Endothelial cell of hepatic sinusoid (primary cell): ENCODE data around the gene TLR5.

Source experiments
- in situ Hi-C: cut with HindIII; loops from 2 replicates; pipeline ENCODE4 v1.10.0; 2017; ENCODE audit warnings: low sequenced_read_pairs

TLR5 gene

GRCh38 chr1:223114871-223115270, 28.2 kb downstream of the TLR5 start:
- in situ Hi-C loops = no loop called here

- in situ Hi-C loops = no loop called here
Measured at GRCh38 chr1:223110952-223111351, 32.1 kb downstream of the TLR5 start.

GRCh38 chr1:223109581-223110026, 33.4 kb downstream of the TLR5 start:
- in situ Hi-C loops = no loop called here

- in situ Hi-C loops = no loop called here
Measured at GRCh38 chr1:223106856-223107255, 36.2 kb downstream of the TLR5 start.

- in situ Hi-C loops = no loop called here
Measured at GRCh38 chr1:223105568-223105967, 37.5 kb downstream of the TLR5 start.

- in situ Hi-C loops = no loop called here
Measured at GRCh38 chr1:223102797-223103533, 40.1 kb downstream of the TLR5 start.

GRCh38 chr1:223097713-223098112, 45.3 kb downstream of the TLR5 start:
- in situ Hi-C loops = no loop called here

GRCh38 chr1:223095870-223096269, 47.2 kb downstream of the TLR5 start:
- in situ Hi-C loops = no loop called here

GRCh38 chr1:223091896-223092295, 51.2 kb downstream of the TLR5 start:
- in situ Hi-C loops = loop anchor here (5.0 kb wide), 1 partner anchor 85 kb away; no protein-coding TSS in a partner anchor

- in situ Hi-C loops = no loop called here
Measured at GRCh38 chr1:223089250-223089649, 53.8 kb downstream of the TLR5 start.

- in situ Hi-C loops = no loop called here
Measured at GRCh38 chr1:223088713-223089240, 54.3 kb downstream of the TLR5 start.

- in situ Hi-C loops = no loop called here
Measured at GRCh38 chr1:223087291-223088255, 55.5 kb downstream of the TLR5 start.

GRCh38 chr1:223084464-223084866, 58.6 kb downstream of the TLR5 start:
- in situ Hi-C loops = no loop called here

- in situ Hi-C loops = no loop called here
Measured at GRCh38 chr1:223083831-223084230, 59.2 kb downstream of the TLR5 start.

- in situ Hi-C loops = no loop called here
Measured at GRCh38 chr1:223082914-223083313, 60.1 kb downstream of the TLR5 start.

GRCh38 chr1:223081181-223081994, 61.7 kb downstream of the TLR5 start:
- in situ Hi-C loops = no loop called here

GRCh38 chr1:223079498-223079897, 63.5 kb downstream of the TLR5 start:
- in situ Hi-C loops = loop anchor here (5.0 kb wide), 1 partner anchor 292 kb away; no protein-coding TSS in a partner anchor

GRCh38 chr1:223077247-223077833, 65.7 kb downstream of the TLR5 start:
- in situ Hi-C loops = loop anchor here (5.0 kb wide), 1 partner anchor 290 kb away; no protein-coding TSS in a partner anchor

- in situ Hi-C loops = loop anchor here (5.0 kb wide), 1 partner anchor 289 kb away; no protein-coding TSS in a partner anchor
Measured at GRCh38 chr1:223076362-223076761, 66.7 kb downstream of the TLR5 start.

- in situ Hi-C loops = loop anchor here (5.0 kb wide), 1 partner anchor 289 kb away; no protein-coding TSS in a partner anchor
Measured at GRCh38 chr1:223075834-223076233, 67.2 kb downstream of the TLR5 start.
